ENCODE results near the gene GTF3A.
"Not testable (repeated sequence)": the region's sequence is repeated elsewhere in the genome, so short reads cannot be mapped to it uniquely, and the experiment has no call there.

DNA sequence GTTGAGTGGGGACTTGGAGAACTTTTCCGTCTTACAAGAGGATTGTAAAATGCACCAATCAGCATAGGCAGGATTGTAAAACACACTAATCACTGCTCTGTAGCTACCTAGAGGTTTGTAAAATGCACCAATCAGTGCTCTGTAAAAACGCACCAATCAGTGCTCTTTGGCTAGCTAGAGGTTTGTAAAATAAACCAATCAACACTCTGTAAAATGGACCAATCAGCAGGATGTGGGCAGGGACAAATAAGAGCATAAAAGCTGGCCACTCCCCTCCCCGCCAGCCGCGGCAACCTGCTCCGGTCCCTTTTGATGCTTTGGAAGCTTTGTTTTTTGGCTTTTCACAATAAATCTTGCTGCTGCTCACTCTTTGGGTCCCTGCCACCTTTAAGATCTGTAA, 24.0 kb upstream of the GTF3A start:
- TF ChIP-seq EZH2 (IDR thresholded peaks at IDR 0.05; ENCODE audit: borderline replicate concordance, low read depth, low read length); ZNF146 (CRISPR knock-in tag; IDR thresholded peaks at IDR 0.05; ENCODE audit: unreplicated experiment); YY1 (IDR thresholded peaks at IDR 0.05; ENCODE audit: borderline replicate concordance in 1 of 3, control insufficient read depth in 1 of 3, extremely low read depth in 1 of 3, insufficient read depth in 3 of 3, insufficient read length in 1 of 3, insufficient replicate concordance in 2 of 3, low read depth in 1 of 3, low read length in 2 of 3); TEAD4 (IDR thresholded peaks at IDR 0.05; ENCODE audit: low read length); TEAD4 (CRISPR knock-in tag; IDR thresholded peaks at IDR 0.05; ENCODE audit: borderline replicate concordance); ZNF707 (CRISPR knock-in tag; conservative IDR thresholded peaks at IDR 0.05); CBFA2T3 (IDR thresholded peaks at IDR 0.05); DACH1 (IDR thresholded peaks at IDR 0.05; ENCODE audit: partially characterized antibody); TSC22D4 (tag; IDR thresholded peaks at IDR 0.05); BRCA1 (IDR thresholded peaks at IDR 0.05); BRCA1 (CRISPR knock-in tag; IDR thresholded peaks at IDR 0.05): not testable (repeated sequence)

Data from K562 (cell line).